Activated CD8-positive, alpha-beta memory T cell treated with anti-CD3 and anti-CD28 coated beads for 24 hours (primary cell): Measurements from ENCODE around the gene NCBP3.

ENCODE experiments used
- DNase-seq: peaks from one replicate; pipeline ENCODE4 v3.0.0-alpha.2; 2020

NCBP3 gene

GRCh38 chr17:3780986-3781385, 65.1 kb downstream of the NCBP3 start:
- DNase-seq = no peak

- DNase-seq = no peak
These were observed 68.5 kb downstream of the NCBP3 start for GRCh38 chr17:3777366-3778120.

- DNase-seq = no peak
These were observed 72.1 kb downstream of the NCBP3 start for GRCh38 chr17:3773966-3774365.

- DNase-seq = no peak
These were observed 72.5 kb downstream of the NCBP3 start for GRCh38 chr17:3773511-3773910.

- no peak for DNase-seq
These were observed 73.3 kb downstream of the NCBP3 start for GRCh38 chr17:3772764-3773163.

GRCh38 chr17:3771140-3771539, 74.9 kb downstream of the NCBP3 start:
- no peak for DNase-seq

GRCh38 chr17:3770466-3770865, 75.6 kb downstream of the NCBP3 start:
- DNase-seq = peak; percentile 83

GRCh38 chr17:3768769-3769168, 77.3 kb downstream of the NCBP3 start:
- no peak for DNase-seq

GRCh38 chr17:3768341-3768740, 77.7 kb downstream of the NCBP3 start:
- no peak for DNase-seq

GRCh38 chr17:3766779-3767178, 79.3 kb downstream of the NCBP3 start:
- no peak for DNase-seq

- no peak for DNase-seq
These were observed 80.1 kb downstream of the NCBP3 start for GRCh38 chr17:3765981-3766380.

GRCh38 chr17:3763777-3764170, 82.3 kb downstream of the NCBP3 start:
- DNase-seq = no peak

GRCh38 chr17:3762922-3763776, 82.9 kb downstream of the NCBP3 start:
- DNase-seq = no peak

GRCh38 chr17:3761918-3762380, 84.1 kb downstream of the NCBP3 start:
- no peak for DNase-seq

- no peak for DNase-seq
These were observed 84.8 kb downstream of the NCBP3 start for GRCh38 chr17:3761036-3761917.

GRCh38 chr17:3759597-3760216, 86.3 kb downstream of the NCBP3 start:
- DNase-seq = no peak

GRCh38 chr17:3755335-3756030, 90.6 kb downstream of the NCBP3 start:
- DNase-seq = no peak

GRCh38 chr17:3754458-3755334, 91.3 kb downstream of the NCBP3 start:
- peak; percentile 84 for DNase-seq

- DNase-seq = no peak
These were observed 92.0 kb downstream of the NCBP3 start for GRCh38 chr17:3754066-3754457.

- no peak for DNase-seq
These were observed 92.4 kb downstream of the NCBP3 start for GRCh38 chr17:3753624-3754023.
